Upper lobe of right lung (tissue), 1 donor: ENCODE measurements around the gene NDOR1. TPM values are rescaled to one million over a fixed set of nuclear protein-coding genes. Genes with fewer than 3 reads are reported as not detected.

Source experiments
- ATAC-seq: fragments of 200-7000 bp; cut with Tn5 transposase; one replicate; pipeline ENCODE4 v1.9.1; 2020; ENCODE audit warnings: mild to moderate bottlenecking, moderate library complexity
- DNase-seq: peaks from one replicate; pipeline ENCODE4 v3.0.0-alpha.2; 2020
- H3K27ac ChIP-seq: fragments of 200-600 bp; one replicate; pipeline ENCODE4 v1.8.0; 2022
- H3K27me3 ChIP-seq: fragments of 200-600 bp; one replicate; pipeline ENCODE4 v1.8.0; 2022; ENCODE audit warnings: mild to moderate bottlenecking
- H3K36me3 ChIP-seq: fragments of 200-600 bp; one replicate; pipeline ENCODE4 v1.8.0; 2022
- H3K4me1 ChIP-seq: fragments of 200-600 bp; one replicate; pipeline ENCODE4 v1.8.0; 2022
- H3K4me3 ChIP-seq: fragments of 200-600 bp; one replicate; pipeline ENCODE4 v1.8.0; 2022; ENCODE audit warnings: mild to moderate bottlenecking
- H3K9me3 ChIP-seq: fragments of 200-600 bp; one replicate; pipeline ENCODE4 v1.8.0; 2022
- intact Hi-C: fragments of 100-400 bp; cut with DNase I; formaldehyde crosslinking; loops from one replicate; pipeline ENCODE4 v1.11.0; 2022
- total RNA-seq: library from RNA; stranded (reverse); fragmentation: NEBNext Ultra II Directional; extraction: Animal tissue kit (Norgen Biotek cat#: 25700); gene quantifications from one replicate; pipeline ENCODE4 v1.2.1, GENCODE V29; 2021
- TF ChIP-seq, protein P1 (sequence below): fragments of 200-600 bp; IDR thresholded peaks from one replicate; pipeline ENCODE4 v1.8.0; 2022; ENCODE audit warnings: antibody characterized with exemption
- donor health status: DM: no; HTN: yes; CAD: no; lungs with severe emphysema.

Gene NDOR1
- total RNA-seq, 1 donor from 2014 or later: 16.7 TPM

DNA sequence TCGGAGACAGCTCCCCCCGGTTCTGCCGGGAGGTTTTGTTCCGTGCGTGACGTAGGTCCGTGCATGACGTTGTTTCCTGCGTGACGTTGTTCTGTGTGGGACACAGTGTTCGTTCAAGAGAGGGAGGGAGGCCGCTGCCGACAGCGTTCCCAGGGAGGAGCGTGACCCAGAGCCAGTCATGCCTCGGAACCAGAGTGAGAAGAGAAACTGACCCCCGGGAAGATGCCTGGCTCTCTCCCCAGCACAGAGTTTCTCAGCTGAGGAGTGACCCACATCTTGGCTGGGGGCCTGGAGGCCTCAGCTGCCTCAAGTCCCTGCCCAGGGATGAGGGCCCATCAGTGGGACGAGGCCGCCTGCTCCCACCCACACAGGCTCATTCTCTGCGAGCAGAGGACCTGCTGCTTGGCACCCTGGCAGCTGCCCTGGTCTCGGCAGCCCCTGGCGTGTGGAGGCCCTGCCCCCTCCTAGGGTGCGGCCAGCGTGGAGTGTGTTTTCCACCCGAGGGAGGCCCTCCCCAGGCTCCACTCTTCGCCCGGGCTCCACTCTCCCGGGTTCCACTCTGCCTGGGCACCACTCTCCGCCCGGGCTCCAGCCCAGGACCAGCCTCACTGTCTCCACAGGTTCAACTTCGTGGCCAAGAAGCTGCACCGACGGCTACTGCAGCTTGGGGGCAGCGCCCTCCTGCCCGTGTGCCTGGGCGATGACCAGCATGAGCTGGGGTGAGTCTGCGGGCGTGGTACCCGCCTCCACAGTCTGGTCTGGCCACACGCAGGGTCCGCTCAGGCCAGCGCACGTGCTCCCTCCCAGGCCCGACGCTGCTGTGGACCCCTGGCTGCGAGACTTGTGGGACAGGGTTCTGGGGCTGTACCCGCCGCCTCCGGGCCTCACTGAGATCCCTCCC, 7.9 kb downstream of the NDOR1 start:
- Histone ChIP-seq H3K9me3 (no peaks in the 10 kb centered on the region), H3K4me1 (no peaks in the 10 kb centered on the region), H3K36me3 (no peaks in the 10 kb centered on the region), H3K27me3 (no peaks in the 10 kb centered on the region), H3K4me3 (no peak overlapping the region), H3K27ac (no peak overlapping the region)
- TF ChIP-seq, protein P1, sequence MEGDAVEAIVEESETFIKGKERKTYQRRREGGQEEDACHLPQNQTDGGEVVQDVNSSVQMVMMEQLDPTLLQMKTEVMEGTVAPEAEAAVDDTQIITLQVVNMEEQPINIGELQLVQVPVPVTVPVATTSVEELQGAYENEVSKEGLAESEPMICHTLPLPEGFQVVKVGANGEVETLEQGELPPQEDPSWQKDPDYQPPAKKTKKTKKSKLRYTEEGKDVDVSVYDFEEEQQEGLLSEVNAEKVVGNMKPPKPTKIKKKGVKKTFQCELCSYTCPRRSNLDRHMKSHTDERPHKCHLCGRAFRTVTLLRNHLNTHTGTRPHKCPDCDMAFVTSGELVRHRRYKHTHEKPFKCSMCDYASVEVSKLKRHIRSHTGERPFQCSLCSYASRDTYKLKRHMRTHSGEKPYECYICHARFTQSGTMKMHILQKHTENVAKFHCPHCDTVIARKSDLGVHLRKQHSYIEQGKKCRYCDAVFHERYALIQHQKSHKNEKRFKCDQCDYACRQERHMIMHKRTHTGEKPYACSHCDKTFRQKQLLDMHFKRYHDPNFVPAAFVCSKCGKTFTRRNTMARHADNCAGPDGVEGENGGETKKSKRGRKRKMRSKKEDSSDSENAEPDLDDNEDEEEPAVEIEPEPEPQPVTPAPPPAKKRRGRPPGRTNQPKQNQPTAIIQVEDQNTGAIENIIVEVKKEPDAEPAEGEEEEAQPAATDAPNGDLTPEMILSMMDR: no peak
- ATAC-seq (no peak), DNase-seq (no peak)
- intact Hi-C loops: no loop called here

DNA sequence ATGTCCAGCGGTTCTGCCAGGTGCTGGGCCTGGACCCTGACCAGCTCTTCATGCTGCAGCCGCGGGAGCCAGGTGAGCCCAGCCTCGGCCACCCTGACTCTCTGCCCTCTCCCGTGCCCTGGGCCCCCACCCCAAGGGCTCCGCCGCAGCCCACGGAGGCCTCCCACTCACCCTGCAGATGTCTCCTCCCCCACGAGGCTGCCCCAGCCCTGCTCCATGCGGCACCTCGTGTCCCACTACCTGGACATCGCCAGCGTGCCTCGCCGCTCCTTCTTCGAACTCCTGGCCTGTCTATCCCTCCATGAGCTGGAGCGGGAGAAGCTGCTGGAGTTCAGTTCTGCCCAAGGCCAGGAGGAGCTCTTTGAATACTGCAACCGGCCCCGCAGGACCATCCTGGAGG, 9.1 kb downstream of the NDOR1 start:
- no peak overlapping the region for H3K27ac ChIP-seq
- TF ChIP-seq, protein P1: no peak
- no peaks in the 10 kb centered on the region for H3K4me1 ChIP-seq
- DNase-seq (no peak), ATAC-seq (no peak)
- no peaks in the 10 kb centered on the region for H3K27me3 ChIP-seq
- no peaks in the 10 kb centered on the region for H3K36me3 ChIP-seq
- intact Hi-C loops: no loop called here
- no peaks in the 10 kb centered on the region for H3K9me3 ChIP-seq
- no peak overlapping the region for H3K4me3 ChIP-seq

DNA sequence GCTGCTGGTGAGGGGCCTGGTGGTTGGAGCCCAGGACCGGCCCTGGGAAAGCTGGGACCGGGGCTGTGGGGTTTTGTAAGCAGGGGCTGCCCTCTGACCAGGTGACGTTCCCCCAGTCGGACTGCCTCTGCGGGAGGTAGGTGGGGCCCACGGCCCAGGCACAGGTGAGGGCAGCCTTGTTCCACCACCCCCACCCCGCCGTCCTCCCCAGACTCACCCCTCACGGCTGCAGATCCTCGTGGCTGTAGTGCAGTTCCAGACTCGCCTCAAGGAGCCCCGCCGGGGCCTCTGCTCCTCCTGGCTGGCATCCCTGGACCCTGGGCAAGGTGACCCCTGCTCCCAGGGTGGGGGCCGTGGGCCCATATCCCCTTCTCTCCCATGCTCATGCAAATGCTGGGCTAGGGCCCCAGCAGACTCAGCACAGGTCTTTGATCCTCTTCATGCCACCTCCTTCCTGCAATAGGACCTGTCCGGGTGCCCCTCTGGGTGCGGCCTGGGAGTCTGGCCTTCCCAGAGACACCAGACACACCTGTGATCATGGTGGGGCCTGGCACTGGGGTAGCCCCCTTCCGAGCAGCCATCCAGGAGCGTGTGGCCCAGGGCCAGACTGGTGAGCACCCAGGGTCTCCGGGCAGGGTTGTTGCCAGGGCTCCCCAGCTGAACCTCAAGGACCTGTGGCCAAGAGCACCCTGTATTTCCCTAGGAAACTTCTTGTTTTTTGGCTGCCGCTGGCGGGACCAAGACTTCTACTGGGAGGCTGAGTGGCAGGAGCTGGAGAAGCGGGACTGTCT, 9.9 kb downstream of the NDOR1 start:
- H3K27me3 ChIP-seq: no peaks in the 10 kb centered on the region
- H3K27ac ChIP-seq: no peak overlapping the region
- intact Hi-C loops: no loop called here
- H3K36me3 ChIP-seq: no peaks in the 10 kb centered on the region
- no peak overlapping the region for H3K4me3 ChIP-seq
- no peaks in the 10 kb centered on the region for H3K4me1 ChIP-seq
- TF ChIP-seq, protein P1: no peak
- DNase-seq (no peak), ATAC-seq (no peak)
- H3K9me3 ChIP-seq: no peaks in the 10 kb centered on the region

DNA sequence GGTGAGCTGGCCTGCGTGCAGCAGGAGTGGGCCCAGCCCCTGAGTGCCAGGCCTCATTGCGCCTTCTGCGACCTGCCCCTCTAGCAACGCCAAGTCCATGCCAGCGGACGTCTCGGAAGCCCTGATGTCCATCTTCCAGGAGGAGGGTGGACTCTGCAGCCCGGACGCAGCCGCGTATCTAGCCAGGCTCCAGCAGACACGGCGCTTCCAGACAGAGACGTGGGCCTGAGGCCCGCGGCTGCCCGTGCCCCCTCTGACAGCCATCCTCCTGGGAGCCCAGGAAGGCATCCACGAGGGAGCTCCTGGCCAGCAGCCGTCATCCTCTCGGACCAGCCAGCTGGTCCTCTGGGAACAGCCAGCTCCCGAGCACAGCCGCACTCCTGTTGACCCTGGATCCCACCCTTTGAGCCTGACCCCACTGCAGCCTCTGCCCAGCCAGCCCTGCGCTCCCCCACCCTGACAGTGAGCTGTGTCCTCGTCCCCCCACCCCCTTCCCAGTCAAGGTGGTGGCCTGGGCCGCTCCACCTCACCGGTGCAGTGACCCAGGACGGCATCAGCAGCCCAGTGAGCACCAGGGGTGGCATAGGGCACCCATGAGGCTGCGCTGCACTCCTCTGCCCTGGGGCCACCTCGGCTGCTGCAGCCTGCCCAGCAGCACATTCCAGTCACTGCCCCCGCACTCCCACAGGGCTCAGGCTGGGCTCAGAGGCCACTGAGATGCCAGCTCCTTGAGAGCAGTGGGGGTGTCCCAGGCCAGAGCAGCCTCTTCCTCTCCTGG, 10.9 kb downstream of the NDOR1 start:
- intact Hi-C loops: no loop called here
- TF ChIP-seq, protein P1: no peak
- no peaks in the 10 kb centered on the region for H3K4me1 ChIP-seq
- H3K36me3 ChIP-seq: no peaks in the 10 kb centered on the region
- peak; percentile 64 for DNase-seq
- ATAC-seq: no peak
- no peak overlapping the region for H3K4me3 ChIP-seq
- no peak overlapping the region for H3K27ac ChIP-seq
- H3K9me3 ChIP-seq: no peaks in the 10 kb centered on the region
- H3K27me3 ChIP-seq: no peaks in the 10 kb centered on the region
